Hematopoietic multipotent progenitor cell treated with erythropoietin and hydrocortisone succinate and interleukin-3 and kit ligand, for 8 days (in vitro differentiated cells): Measurements from ENCODE around the gene ZDHHC24.

Source experiments
- DNase-seq: peaks from one replicate; pipeline ENCODE4 v3.0.0-alpha.2; 2015

Gene ZDHHC24

GRCh38 chr11:66493130-66493529, 52.7 kb downstream of the ZDHHC24 start:
- no peak for DNase-seq

- no peak for DNase-seq
Observed at GRCh38 chr11:66492161-66492865, 53.5 kb downstream of the ZDHHC24 start.

GRCh38 chr11:66491315-66491935, 54.4 kb downstream of the ZDHHC24 start:
- no peak for DNase-seq

- DNase-seq: no peak
Observed at GRCh38 chr11:66489636-66490035, 56.2 kb downstream of the ZDHHC24 start.

GRCh38 chr11:66488957-66489356, 56.9 kb downstream of the ZDHHC24 start:
- DNase-seq: no peak

- DNase-seq: no peak
Observed at GRCh38 chr11:66484806-66485380, 61.0 kb downstream of the ZDHHC24 start.

GRCh38 chr11:66480117-66480938, 65.5 kb downstream of the ZDHHC24 start, which contains the start of gene DPP3:
TSS of gene DPP3 (plus strand) at chr11:66480434. CDS start at chr11:66482201, 1,767 bp downstream.
- peak; percentile 97 for DNase-seq

- DNase-seq: peak; percentile 48
Observed at GRCh38 chr11:66479394-66480116, 66.3 kb downstream of the ZDHHC24 start.

- peak; percentile 40 for DNase-seq
Observed at GRCh38 chr11:66478729-66479393, 67.0 kb downstream of the ZDHHC24 start.

GRCh38 chr11:66477263-66478201, 68.3 kb downstream of the ZDHHC24 start:
- no peak for DNase-seq

GRCh38 chr11:66476841-66477251, 69.0 kb downstream of the ZDHHC24 start:
- DNase-seq: no peak

GRCh38 chr11:66476173-66476840, 69.5 kb downstream of the ZDHHC24 start:
- no peak for DNase-seq

- DNase-seq: no peak
Observed at GRCh38 chr11:66475349-66476172, 70.3 kb downstream of the ZDHHC24 start.

- no peak for DNase-seq
Observed at GRCh38 chr11:66473608-66474515, 72.0 kb downstream of the ZDHHC24 start.

GRCh38 chr11:66473167-66473566, 72.7 kb downstream of the ZDHHC24 start:
- no peak for DNase-seq

GRCh38 chr11:66472054-66472453, 73.8 kb downstream of the ZDHHC24 start:
- no peak for DNase-seq

- no peak for DNase-seq
Observed at GRCh38 chr11:66471142-66471541, 74.7 kb downstream of the ZDHHC24 start.
